Brain microvascular endothelial cell (primary cell): ENCODE results near the gene CPEB3.

Experiments
- DNase-seq: peaks from one replicate; pipeline ENCODE4 v3.0.0-alpha.2; 2020
- H3K27ac ChIP-seq: fragments of 250-450 bp; sonication (Bioruptor Pico); 2 replicates; pipeline ENCODE4 v1.5.1; 2020; ENCODE audit warnings: mild to moderate bottlenecking, moderate library complexity
- H3K27me3 ChIP-seq: fragments of 250-450 bp; sonication (Bioruptor Pico); replicated peaks from 2 replicates; pipeline ENCODE4 v1.5.1; 2020; ENCODE audit warnings: mild to moderate bottlenecking
- H3K36me3 ChIP-seq: fragments of 250-450 bp; sonication (Bioruptor Pico); replicated peaks from 2 replicates; pipeline ENCODE4 v1.5.1; 2020; ENCODE audit warnings: mild to moderate bottlenecking
- H3K4me3 ChIP-seq: 2 replicates; pipeline ENCODE4 v1.5.1; 2011; ENCODE audit warnings: low read depth, mild to moderate bottlenecking, control low read depth, low read length, moderate library complexity
- in situ Hi-C: cut with HindIII; loops from 2 replicates; pipeline ENCODE4 v1.10.0; 2017; ENCODE audit warnings: low sequenced_read_pairs, low pct_ligation_motif_present
- TF ChIP-seq, protein P1 (sequence below): IDR thresholded peaks from 2 replicates; pipeline ENCODE4 v1.5.1; 2011; ENCODE audit warnings: low read depth, mild to moderate bottlenecking, moderate library complexity, low read length, control low read depth, inconsistent platforms; ENCODE audit errors: missing control alignments

CPEB3 gene

DNA sequence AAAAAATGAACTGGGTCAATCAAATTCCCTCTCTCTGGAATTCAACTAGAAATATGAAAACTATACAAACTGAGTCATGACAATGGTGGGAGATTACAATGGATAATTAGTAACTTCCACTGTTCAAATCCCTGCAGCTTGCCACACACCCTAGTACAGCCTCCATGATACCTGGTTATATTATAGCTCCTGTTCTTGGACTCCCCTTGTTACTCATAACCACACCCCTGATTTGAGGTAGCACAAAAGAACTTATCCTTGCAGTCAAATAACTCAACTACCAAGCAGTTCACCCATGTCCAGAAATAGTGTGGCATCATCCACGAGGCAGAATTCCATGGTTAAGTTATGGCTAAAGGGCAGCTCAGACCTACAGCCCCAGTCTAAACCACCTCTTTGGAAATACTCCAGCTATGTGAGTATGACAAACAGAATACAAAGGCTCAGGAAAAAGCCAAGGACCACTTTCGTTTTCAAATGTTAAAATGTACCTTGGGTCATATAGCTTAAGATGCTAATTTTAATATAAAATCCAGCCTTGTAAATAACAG, 164.7 kb downstream of the CPEB3 start:
- no peak overlapping the region for H3K4me3 ChIP-seq
- in situ Hi-C loops = no loop called here
- TF ChIP-seq, protein P1, sequence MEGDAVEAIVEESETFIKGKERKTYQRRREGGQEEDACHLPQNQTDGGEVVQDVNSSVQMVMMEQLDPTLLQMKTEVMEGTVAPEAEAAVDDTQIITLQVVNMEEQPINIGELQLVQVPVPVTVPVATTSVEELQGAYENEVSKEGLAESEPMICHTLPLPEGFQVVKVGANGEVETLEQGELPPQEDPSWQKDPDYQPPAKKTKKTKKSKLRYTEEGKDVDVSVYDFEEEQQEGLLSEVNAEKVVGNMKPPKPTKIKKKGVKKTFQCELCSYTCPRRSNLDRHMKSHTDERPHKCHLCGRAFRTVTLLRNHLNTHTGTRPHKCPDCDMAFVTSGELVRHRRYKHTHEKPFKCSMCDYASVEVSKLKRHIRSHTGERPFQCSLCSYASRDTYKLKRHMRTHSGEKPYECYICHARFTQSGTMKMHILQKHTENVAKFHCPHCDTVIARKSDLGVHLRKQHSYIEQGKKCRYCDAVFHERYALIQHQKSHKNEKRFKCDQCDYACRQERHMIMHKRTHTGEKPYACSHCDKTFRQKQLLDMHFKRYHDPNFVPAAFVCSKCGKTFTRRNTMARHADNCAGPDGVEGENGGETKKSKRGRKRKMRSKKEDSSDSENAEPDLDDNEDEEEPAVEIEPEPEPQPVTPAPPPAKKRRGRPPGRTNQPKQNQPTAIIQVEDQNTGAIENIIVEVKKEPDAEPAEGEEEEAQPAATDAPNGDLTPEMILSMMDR = no peak
- H3K27me3 ChIP-seq = no peaks in the 10 kb centered on the region
- no peaks in the 10 kb centered on the region for H3K36me3 ChIP-seq
- H3K27ac ChIP-seq = no peak overlapping the region
- no peak for DNase-seq

DNA sequence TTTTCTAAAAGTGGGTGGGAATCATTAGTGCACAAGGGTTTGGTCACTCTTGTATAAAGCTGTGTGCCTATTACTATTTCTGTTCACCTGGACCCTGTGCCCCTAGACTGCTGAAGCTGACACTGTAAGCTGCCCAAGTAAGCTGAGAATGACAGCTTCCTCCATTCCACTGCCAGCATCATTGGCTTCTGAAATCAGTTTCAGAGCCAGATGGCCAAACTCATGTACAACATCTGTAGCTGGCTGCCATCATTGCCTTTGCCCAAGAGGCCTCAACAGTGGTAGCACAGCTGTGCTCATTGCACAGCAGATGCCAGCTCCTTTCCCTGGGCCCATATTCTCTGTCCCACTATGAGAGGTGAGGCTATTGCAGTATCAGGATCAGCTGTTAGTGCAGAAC, 165.7 kb downstream of the CPEB3 start:
- no peaks in the 10 kb centered on the region for H3K36me3 ChIP-seq
- in situ Hi-C loops = no loop called here
- TF ChIP-seq, protein P1 = no peak
- no peaks in the 10 kb centered on the region for H3K27me3 ChIP-seq
- no peak for DNase-seq
- no peak overlapping the region for H3K4me3 ChIP-seq
- no peak overlapping the region for H3K27ac ChIP-seq

DNA sequence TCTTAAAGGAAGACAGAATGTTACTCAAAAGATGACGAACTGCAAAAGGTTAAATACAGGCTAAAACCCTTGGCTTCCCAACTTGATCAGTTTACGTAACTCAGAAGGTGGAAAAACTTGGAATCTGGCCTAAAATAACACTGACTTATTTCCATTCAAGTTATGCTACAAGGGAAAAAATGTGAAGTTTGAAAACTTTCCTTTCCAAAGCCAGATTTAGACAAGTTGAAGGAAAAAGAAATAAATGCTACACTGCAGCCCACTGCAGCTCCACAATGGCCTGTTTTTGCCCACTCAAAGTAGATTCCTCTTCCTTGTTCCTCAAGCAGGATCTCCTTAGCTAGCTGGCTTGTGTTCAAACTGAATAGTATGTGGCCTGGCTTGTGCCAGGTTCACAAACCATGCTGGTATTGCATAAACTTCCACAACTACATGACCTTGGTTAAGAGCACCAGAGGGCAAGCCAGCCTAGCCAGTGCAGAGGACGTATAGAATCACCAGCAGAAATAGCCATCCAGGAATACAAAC, 166.2 kb downstream of the CPEB3 start:
- Histone ChIP-seq H3K36me3 (no peaks in the 10 kb centered on the region), H3K27me3 (no peaks in the 10 kb centered on the region), H3K27ac (no peak overlapping the region), H3K4me3 (no peak overlapping the region)
- in situ Hi-C loops = no loop called here
- DNase-seq = peak; percentile 65
- TF ChIP-seq, protein P1 = no peak

DNA sequence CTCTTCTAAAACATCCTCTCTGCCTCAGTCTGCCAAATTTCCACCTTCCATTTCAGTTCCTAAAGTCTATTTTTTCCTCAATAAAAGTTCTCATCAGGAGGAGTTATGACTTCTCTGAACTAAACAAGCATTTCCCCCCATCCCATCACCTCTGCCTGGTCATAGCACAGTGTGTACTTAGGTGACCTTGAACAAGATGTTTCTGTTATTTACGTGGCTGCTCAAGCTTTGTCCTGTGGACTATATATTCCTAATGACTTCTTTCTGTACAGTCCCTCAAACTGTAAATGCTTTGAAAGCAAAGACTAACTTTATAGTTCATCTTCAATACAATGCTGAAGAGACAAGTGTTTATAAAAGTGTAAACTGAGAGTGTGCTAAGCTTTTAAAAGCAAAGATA, 166.9 kb downstream of the CPEB3 start:
- in situ Hi-C loops = no loop called here
- DNase-seq = no peak
- H3K27ac ChIP-seq = no peak overlapping the region
- H3K27me3 ChIP-seq = no peaks in the 10 kb centered on the region
- no peak overlapping the region for H3K4me3 ChIP-seq
- TF ChIP-seq, protein P1 = no peak
- no peaks in the 10 kb centered on the region for H3K36me3 ChIP-seq

DNA sequence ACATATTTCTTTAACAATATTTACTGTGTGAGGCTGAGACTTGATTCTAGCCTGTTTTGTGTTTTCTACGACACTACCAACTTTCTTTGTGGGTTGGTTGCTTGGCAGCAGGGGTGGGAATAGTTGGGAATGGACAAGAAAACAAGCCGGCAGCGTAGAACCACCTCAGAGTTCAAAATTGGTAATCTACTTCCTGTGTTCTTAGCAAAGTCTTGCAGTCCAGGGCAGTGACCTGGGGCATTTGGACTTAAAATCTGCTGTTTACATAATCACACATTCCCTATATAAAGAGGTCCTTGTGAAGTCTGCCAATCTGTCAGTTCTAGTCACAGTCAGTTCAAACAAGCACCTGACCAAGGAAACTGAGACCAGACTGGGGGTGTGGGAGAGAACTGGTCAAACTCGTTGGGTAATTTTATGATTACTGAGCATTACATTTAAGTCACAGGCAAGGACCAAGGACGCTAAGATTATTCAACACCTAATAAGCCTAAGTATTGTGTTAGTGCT, 167.9 kb downstream of the CPEB3 start:
- TF ChIP-seq, protein P1 = no peak
- Histone ChIP-seq H3K36me3 (no peaks in the 10 kb centered on the region), H3K27me3 (no peaks in the 10 kb centered on the region), H3K4me3 (no peak overlapping the region), H3K27ac (no peak overlapping the region)
- DNase-seq = no peak
- in situ Hi-C loops = no loop called here
